HG03159 (cell line): ENCODE measurements around the gene B4GALT5.

Source experiments
- ATAC-seq: cut with Tn5 transposase; IDR thresholded peaks from one replicate; pipeline ENCODE4 v1.9.1; 2021; ENCODE audit warnings: mild to moderate bottlenecking, moderate library complexity; ENCODE audit not compliant: unreplicated experiment

Gene B4GALT5

GRCh38 chr20:49587111-49587570, 126.5 kb downstream of the B4GALT5 start:
- no peak for ATAC-seq

- no peak for ATAC-seq
Observed at GRCh38 chr20:49585585-49586245, 128.0 kb downstream of the B4GALT5 start.

- ATAC-seq = no peak
Observed at GRCh38 chr20:49584418-49585382, 129.0 kb downstream of the B4GALT5 start.

GRCh38 chr20:49583669-49584417, 129.8 kb downstream of the B4GALT5 start:
- ATAC-seq = no peak

- ATAC-seq = no peak
Observed at GRCh38 chr20:49583343-49583668, 130.4 kb downstream of the B4GALT5 start.
